HEK293T (cell line): ENCODE data around the gene GATA6.

ENCODE experiments used
- CTCF ChIA-PET: fragments of 350-600 bp; formaldehyde crosslinking; extraction: SDS; loops from one replicate; lab custom pipeline; 2021; ENCODE audit warnings: antibody characterized with exemption, inconsistent platforms; lab: Yijun Ruan, JAX
- POLR2A ChIA-PET: fragments of 350-600 bp; formaldehyde crosslinking; extraction: SDS; loops from one replicate; lab custom pipeline; 2020; ENCODE audit warnings: antibody characterized with exemption, inconsistent platforms; lab: Yijun Ruan, JAX
- DNase-seq: peaks from one replicate; pipeline ENCODE4 v3.0.0; 2012; ENCODE audit warnings: mixed read lengths; ENCODE audit errors: extremely low spot score
- ARNT ChIP-seq: fragments of 450-650 bp; IDR thresholded peaks from 2 replicates; pipeline ENCODE4 v1.6.1; 2017; ENCODE audit warnings: mild to moderate bottlenecking
- BHLHE40 ChIP-seq: fragments of 450-650 bp; IDR thresholded peaks from 2 replicates; pipeline ENCODE4 v1.6.1; 2016; ENCODE audit warnings: mild to moderate bottlenecking, moderate library complexity, borderline replicate concordance
- CTBP1 ChIP-seq: fragments of 450-650 bp; IDR thresholded peaks from 2 replicates; pipeline ENCODE4 v1.6.1; 2016; ENCODE audit warnings: borderline replicate concordance
- ELF4 ChIP-seq: fragments of 450-650 bp; IDR thresholded peaks from 2 replicates; pipeline ENCODE4 v1.6.1; 2017; ENCODE audit warnings: antibody characterized with exemption
- FOXA1 ChIP-seq: fragments of 450-650 bp; IDR thresholded peaks from 2 replicates; pipeline ENCODE4 v1.6.1; 2016; ENCODE audit warnings: mild to moderate bottlenecking
- FOXK2 ChIP-seq: fragments of 450-650 bp; IDR thresholded peaks from 2 replicates; pipeline ENCODE4 v1.6.1; 2016; ENCODE audit warnings: mild to moderate bottlenecking
- FOXM1 ChIP-seq: fragments of 450-650 bp; IDR thresholded peaks from 2 replicates; pipeline ENCODE4 v1.6.1; 2017; ENCODE audit warnings: mild to moderate bottlenecking, borderline replicate concordance
- HDGF ChIP-seq: fragments of 450-650 bp; IDR thresholded peaks from 2 replicates; pipeline ENCODE4 v1.6.1; 2017; ENCODE audit warnings: antibody characterized with exemption, borderline replicate concordance
- L3MBTL2 ChIP-seq: fragments of 450-650 bp; conservative IDR thresholded peaks from 2 replicates; pipeline ENCODE4 v1.6.1; 2016; ENCODE audit warnings: mild to moderate bottlenecking
- LEF1 ChIP-seq: fragments of 450-650 bp; IDR thresholded peaks from 2 replicates; pipeline ENCODE4 v1.6.1; 2017; ENCODE audit warnings: mild to moderate bottlenecking, borderline replicate concordance
- NFRKB ChIP-seq: fragments of 450-650 bp; IDR thresholded peaks from 2 replicates; pipeline ENCODE4 v1.6.1; 2016; ENCODE audit warnings: mild to moderate bottlenecking, moderate library complexity
- SP1 ChIP-seq: fragments of 450-650 bp; IDR thresholded peaks from 2 replicates; pipeline ENCODE4 v1.6.1; 2017
- SUZ12 ChIP-seq: fragments of 450-650 bp; IDR thresholded peaks from 2 replicates; pipeline ENCODE4 v1.6.1; 2016; ENCODE audit warnings: mild to moderate bottlenecking
- TARDBP ChIP-seq: fragments of 450-650 bp; IDR thresholded peaks from 2 replicates; pipeline ENCODE4 v1.6.1; 2016
- ZNF384 ChIP-seq: fragments of 450-650 bp; IDR thresholded peaks from 2 replicates; pipeline ENCODE4 v1.6.1; 2016
- TF ChIP-seq, protein P1 (sequence below): fragments of 450-650 bp; IDR thresholded peaks from 2 replicates; pipeline ENCODE4 v1.6.1; 2016

The GATA6 gene

GRCh38 chr18:22198163-22198562 lies 28.8 kb downstream of the GATA6 start:
- ChIA-PET CTCF (interaction anchor here (1.0 kb wide), 1 partner anchor 200 kb away, joined by 3 read pairs; no protein-coding TSS in a partner anchor), POLR2A (no interaction called here)
- TF ChIP-seq SUZ12 (no peak), CTBP1 (no peak), ZNF384 (no peak), ARNT (no peak), NFRKB (no peak), TARDBP (no peak), SP1 (no peak), FOXA1 (no peak), FOXK2 (no peak), ELF4 (no peak), L3MBTL2 (no peak), HDGF (no peak), BHLHE40 (no peak), LEF1 (no peak), FOXM1 (no peak)
- TF ChIP-seq, protein P1, sequence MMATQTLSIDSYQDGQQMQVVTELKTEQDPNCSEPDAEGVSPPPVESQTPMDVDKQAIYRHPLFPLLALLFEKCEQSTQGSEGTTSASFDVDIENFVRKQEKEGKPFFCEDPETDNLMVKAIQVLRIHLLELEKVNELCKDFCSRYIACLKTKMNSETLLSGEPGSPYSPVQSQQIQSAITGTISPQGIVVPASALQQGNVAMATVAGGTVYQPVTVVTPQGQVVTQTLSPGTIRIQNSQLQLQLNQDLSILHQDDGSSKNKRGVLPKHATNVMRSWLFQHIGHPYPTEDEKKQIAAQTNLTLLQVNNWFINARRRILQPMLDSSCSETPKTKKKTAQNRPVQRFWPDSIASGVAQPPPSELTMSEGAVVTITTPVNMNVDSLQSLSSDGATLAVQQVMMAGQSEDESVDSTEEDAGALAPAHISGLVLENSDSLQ: no peak
- DNase-seq: no peak

DNA sequence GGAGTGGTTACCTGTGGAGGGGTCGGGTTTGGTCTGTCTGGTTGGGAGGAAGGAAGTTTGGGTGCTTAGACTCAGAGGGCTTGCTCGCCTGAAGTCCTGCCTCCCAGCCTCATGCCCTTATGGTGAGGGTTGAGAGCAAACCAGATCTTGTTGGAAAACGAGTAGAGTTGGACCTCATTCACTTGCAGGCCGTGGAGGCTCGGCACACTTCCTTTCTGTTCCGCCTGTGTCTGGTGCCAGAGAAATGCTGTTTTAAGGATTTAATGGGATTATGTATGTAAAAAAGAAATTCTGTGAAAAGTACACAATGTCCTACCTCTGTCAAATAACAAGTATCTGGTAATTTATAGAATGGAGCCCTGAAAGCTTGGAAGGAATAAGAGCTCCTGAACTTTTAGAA lies 29.6 kb downstream of the GATA6 start:
- DNase-seq: no peak
- POLR2A ChIA-PET: no interaction called here
- TF ChIP-seq ARNT (no peak), NFRKB (no peak), L3MBTL2 (no peak), CTBP1 (no peak), ELF4 (no peak), TARDBP (no peak), FOXK2 (no peak), FOXA1 (no peak), SP1 (no peak), FOXM1 (no peak), ZNF384 (no peak), HDGF (no peak), BHLHE40 (no peak), SUZ12 (no peak), LEF1 (no peak)
- TF ChIP-seq, protein P1: no peak
- CTCF ChIA-PET: no interaction called here

- DNase-seq: no peak
- CTCF ChIA-PET: no interaction called here
- POLR2A ChIA-PET: no interaction called here
Observed at GRCh38 chr18:22200611-22201225, 31.3 kb downstream of the GATA6 start.

GRCh38 chr18:22203035-22203434 lies 33.6 kb downstream of the GATA6 start:
- DNase-seq: no peak
- ChIA-PET POLR2A (no interaction called here), CTCF (interaction anchor here (0.6 kb wide), 1 partner anchor 263 kb away, joined by 4 read pairs; no protein-coding TSS in a partner anchor)
- TF ChIP-seq BHLHE40 (no peak), FOXK2 (no peak), CTBP1 (no peak), TARDBP (no peak), NFRKB (no peak), SP1 (no peak), HDGF (no peak), ELF4 (no peak), ARNT (no peak), SUZ12 (no peak), L3MBTL2 (no peak), ZNF384 (no peak), LEF1 (no peak), FOXA1 (no peak), FOXM1 (no peak)
- TF ChIP-seq, protein P1: no peak

More at GRCh38 chr18:22200611-22201225, 31.3 kb downstream of the GATA6 start:
- TF ChIP-seq SP1 (no peak), TARDBP (no peak), SUZ12 (no peak), FOXK2 (no peak), ARNT (no peak), NFRKB (no peak), FOXA1 (no peak), HDGF (no peak), LEF1 (no peak), FOXM1 (no peak)
- TF ChIP-seq, protein P1: no peak

GRCh38 chr18:22203536-22204213 lies 34.3 kb downstream of the GATA6 start:
- DNase-seq: no peak
- CTCF ChIA-PET: no interaction called here
- POLR2A ChIA-PET: no interaction called here
- TF ChIP-seq FOXA1: no peak
